SK-N-MC (cell line): ENCODE data around the gene PNLIPRP3.

Source experiments
- EZH2 ChIP-seq: fragments of 200-600 bp; sonication (generic); IDR thresholded peaks from one replicate; pipeline ENCODE4 v1.6.1; 2017; ENCODE audit warnings: antibody characterized with exemption
- FOXP2 ChIP-seq: optimal IDR thresholded peaks from 2 replicates; pipeline ENCODE3; 2011; ENCODE audit warnings: mild to moderate bottlenecking, moderate library complexity; ENCODE audit not compliant: insufficient read depth; ENCODE audit errors: extremely low read length, control extremely low read depth
- POLR2AphosphoS5 ChIP-seq: IDR thresholded peaks from 2 replicates; pipeline ENCODE4 v1.6.1; 2012; ENCODE audit warnings: mild to moderate bottlenecking, low read depth, low read length, borderline replicate concordance

DNA sequence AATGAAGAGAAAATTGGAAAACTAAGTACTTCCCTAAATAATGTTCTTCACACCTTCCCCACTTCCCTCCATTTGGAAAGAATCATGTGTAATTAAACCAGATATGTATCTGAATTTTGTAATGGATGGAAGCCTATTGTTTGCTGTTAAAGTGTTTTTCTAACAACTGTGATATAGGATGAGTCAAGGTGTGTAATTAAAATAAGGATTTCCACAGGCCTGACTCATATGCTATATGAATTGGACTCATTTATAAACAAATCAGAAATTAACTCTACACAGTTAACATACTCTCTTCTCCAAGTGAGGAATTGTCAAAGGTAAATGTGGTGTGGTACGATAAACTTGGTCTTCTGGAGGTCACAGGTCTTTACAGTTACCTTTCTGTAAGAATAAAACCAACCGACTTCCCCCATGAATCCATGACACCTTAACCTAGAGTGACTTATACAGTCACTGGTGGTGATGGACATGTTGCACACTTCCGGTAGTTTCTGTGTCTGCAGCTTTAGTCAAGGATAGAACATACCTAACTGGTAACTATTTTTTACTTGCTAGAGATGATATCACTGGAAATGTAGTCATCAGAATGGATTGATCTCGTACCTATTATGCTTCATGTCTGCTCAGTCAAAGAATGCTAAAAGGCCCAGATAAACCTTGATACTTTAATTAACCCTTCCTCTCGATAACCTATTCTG, 12.8 kb downstream of the PNLIPRP3 start:
- no peak for TF ChIP-seq POLR2AphosphoS5
- TF ChIP-seq EZH2: no peak
- TF ChIP-seq FOXP2: no peak
